ENCODE measurements around the gene PIGO. TPM values are rescaled to one million over a fixed set of nuclear protein-coding genes. Genes with fewer than 3 reads are reported as not detected.
A peak's percentile ranks its signal among the peaks of the same experiment; 100 is the strongest.

PIGO gene
- total and polyA plus RNA-seq, 9 of the 15 experiments (the other 6 are each of a cell fraction or from before 2014, with no cell fraction given), result 5.4 to 13.7 (median 9.7) TPM

DNA sequence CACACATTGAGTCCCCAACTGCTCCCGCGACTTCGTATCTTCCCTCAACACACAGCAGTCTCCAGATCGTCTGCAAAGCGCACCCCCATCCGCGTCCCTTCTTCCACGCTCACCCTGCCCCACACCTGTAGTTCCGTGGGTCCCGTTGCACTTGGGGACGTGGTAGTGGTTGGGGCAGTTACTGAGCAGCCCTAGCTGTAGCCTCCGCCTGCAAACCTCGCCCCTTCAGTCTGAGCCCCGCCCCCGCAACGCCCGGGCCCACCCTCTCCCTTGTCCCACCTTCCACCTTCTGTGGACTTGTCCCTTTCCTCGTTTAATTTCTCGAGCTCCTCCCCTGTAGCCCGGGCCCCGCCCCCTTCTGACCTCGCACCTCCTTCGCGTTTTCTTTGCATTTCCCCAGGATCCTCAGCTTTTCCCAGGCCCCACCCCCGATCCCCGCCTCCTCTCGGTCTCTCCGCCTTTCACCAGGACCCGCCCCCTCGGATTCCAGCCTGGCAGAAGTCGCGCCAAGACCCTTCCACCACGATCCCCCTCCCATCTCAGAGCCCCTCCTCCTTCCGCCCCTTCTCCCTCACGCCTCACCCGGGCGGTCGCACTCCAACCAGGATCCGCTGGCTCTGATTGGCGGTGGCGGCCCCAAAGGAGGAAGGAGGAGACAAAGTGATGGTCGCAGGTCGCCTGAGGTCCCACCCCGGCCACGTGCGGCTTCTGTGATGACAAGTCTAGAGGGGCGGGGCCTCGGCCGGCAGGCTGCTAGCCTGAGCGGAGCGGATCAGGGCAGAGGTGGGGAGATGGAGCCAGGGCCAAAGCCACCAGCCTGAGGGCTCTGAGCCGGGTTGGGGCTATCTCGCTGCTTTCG is 19.5 kb upstream of the PIGO start, which contains the start of gene ATOSB (continued):
- TF ChIP-seq MNT (conservative IDR thresholded peaks at IDR 0.05) (peak; percentile 99), MYC (IDR thresholded peaks at IDR 0.05; ENCODE audit: low read depth, low read length) (peak; percentile 75), MYC (CRISPR knock-in tag; IDR thresholded peaks at IDR 0.05; ENCODE audit: borderline replicate concordance, low read depth) (no peak), POLR3A (IDR thresholded peaks at IDR 0.05; ENCODE audit: borderline replicate concordance, extremely low read depth, insufficient read depth, insufficient read length) (no peak), ATF1 (CRISPR knock-in tag; IDR thresholded peaks at IDR 0.05) (no peak), ATF1 (tag; IDR thresholded peaks at IDR 0.05) (peak; percentile 68), E2F1 (CRISPR knock-in tag; IDR thresholded peaks at IDR 0.05) (no peak), RBFOX2 (IDR thresholded peaks at IDR 0.05; ENCODE audit: low read depth, low read length) (peak; percentile 64), KDM5B (IDR thresholded peaks at IDR 0.05; ENCODE audit: insufficient replicate concordance, low read depth, low read length) (peak; percentile 43), JUNB (CRISPR knock-in tag; conservative IDR thresholded peaks at IDR 0.05) (no peak), POLR2AphosphoS5 (IDR thresholded peaks at IDR 0.05; ENCODE audit: control insufficient read depth, insufficient read depth, low read depth, low read length) (no peak), RCOR1 (IDR thresholded peaks at IDR 0.05; ENCODE audit: borderline replicate concordance in 1 of 2, low read depth in 2 of 2, low read length in 2 of 2) (peak in 1 of 2 experiments; percentile 37; a peak in 1 of 4 replicates), CTBP1 (IDR thresholded peaks at IDR 0.05; ENCODE audit: borderline replicate concordance) (0 out of 2 replicates have a peak, but pooled peaks have one; percentile 43)
- TF ChIP-seq, protein P1, sequence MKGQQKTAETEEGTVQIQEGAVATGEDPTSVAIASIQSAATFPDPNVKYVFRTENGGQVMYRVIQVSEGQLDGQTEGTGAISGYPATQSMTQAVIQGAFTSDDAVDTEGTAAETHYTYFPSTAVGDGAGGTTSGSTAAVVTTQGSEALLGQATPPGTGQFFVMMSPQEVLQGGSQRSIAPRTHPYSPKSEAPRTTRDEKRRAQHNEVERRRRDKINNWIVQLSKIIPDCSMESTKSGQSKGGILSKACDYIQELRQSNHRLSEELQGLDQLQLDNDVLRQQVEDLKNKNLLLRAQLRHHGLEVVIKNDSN (CRISPR knock-in tag; IDR thresholded peaks at IDR 0.05), result peak; percentile 93
- TF ChIP-seq, protein P2, sequence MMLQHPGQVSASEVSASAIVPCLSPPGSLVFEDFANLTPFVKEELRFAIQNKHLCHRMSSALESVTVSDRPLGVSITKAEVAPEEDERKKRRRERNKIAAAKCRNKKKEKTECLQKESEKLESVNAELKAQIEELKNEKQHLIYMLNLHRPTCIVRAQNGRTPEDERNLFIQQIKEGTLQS (IDR thresholded peaks at IDR 0.05), result peak; percentile 36; the same call in 1 of the 2 replicates
- TF ChIP-seq, protein P2 (CRISPR knock-in tag; conservative IDR thresholded peaks at IDR 0.05), result no peak

All from K562 (cell line).